Thoracic aorta endothelial cell (primary cell): ENCODE data around the gene CHI3L2. TPM values are rescaled to one million over a fixed set of nuclear protein-coding genes. Genes with fewer than 3 reads are reported as not detected.

Experiments used
- small RNA-seq: library from RNA; depleted of rRNA; stranded (forward); fragments of <200 nt; gene quantifications from one replicate; pipeline ENCODE3, GENCODE V24; 2012
- total RNA-seq: library from RNA; depleted of rRNA; stranded (reverse); fragments of >200 nt; gene quantifications from 2 replicates; pipeline ENCODE4 v1.2.3, GENCODE V29; 2012

CHI3L2 gene
- not detected in 2 replicates for total RNA-seq

DNA sequence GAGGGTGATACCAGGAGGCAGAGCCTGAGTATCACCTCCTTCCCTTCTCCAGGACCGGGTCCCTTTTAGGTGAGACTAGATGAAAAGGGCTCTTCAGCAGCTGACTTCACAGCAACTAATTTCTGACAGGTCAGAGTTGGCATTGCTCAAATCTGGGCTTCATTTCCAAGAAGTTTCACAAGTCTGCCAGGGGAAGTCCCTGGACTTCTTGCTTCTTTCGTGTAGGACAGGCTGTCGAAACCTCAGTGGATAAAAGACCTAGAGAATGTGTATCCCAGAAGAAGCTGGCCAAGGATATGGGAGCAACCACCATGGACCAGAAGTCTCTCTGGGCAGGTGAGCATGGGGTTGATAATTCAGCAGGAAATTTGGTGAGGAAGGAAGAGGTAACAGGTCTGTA lies at the start of gene CHI3L2:
CHI3L2 (plus strand) TSS at position 280 of the 400 bp plus-strand sequence; CDS start at position 297, 17 bp downstream.

DNA sequence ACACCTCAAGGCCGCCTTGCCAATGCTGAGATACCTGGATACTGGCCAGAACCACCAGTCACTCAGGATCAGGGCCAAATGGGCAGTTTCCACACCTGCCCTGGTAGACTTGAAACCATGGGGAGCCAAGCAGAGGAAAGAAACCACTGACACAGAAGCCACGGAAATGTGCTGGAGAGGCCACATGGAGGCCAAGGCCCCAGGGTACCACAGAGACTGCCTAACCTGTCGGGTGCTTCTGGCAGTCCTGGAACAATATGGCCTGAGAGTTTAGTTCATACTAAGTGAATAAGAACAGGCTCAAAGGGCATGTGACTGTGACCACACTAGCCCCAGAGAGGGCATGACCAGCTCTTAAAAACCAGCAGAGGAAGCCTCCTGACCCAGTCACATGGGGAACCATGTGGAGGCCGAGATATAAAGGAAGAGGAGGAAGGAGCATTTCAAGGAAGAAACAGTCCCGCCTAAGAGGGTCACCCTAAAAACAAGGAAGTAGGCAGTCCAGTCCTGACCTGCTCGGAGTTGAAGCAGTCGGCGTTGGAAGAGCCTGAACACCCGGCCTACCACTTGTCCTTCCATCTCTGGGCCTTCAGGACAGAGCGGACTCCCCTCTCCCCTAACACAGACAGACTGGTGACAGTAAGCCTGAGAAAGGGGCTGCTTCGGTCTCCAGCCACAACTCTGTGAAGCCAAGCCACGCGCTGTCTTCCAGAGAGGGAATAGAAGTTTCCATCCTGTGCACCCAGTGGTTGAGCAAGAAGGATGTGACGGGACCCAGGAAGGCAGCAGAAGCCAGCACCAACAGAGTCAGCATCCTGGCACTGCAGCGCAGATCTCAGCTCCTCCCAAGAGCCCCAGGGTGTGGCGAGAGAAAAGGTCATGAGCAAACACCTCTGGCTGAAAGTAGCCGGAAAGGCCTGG lies 27.4 kb upstream of the CHI3L2 start, which contains the start of gene DENND2D:
DENND2D (minus strand) TSS at position 766 of the 921 bp plus-strand sequence; CDS start at position 579, 187 bp downstream.

GRCh38 chr1:111290630-111291029 lies 63.1 kb downstream of the CHI3L2 start, which contains the start of gene CHIA:
CHIA (plus strand) TSS chr1:111290851; CDS start chr1:111310468, 19,617 bp downstream.

Small RNA genes lying within 50 kb of the gene (small RNA-seq; reads per million reads assigned to genes)
- gene AL355816.1: not detected

Other genes starting within 250 kb of the CHI3L2 start
- 43.8 and 52.8 TPM in 2 replicates for gene DRAM2, start 87.6 kb upstream of the CHI3L2 start, total RNA-seq
- gene CEPT1, start 87.5 kb upstream of the CHI3L2 start, total RNA-seq: 51.1 and 56.9 TPM in 2 replicates
- gene DENND2D, start 27.1 kb upstream of the CHI3L2 start, total RNA-seq: 0.36 and 0.53 TPM in 2 replicates
- gene CHIA, start 63.1 kb downstream of the CHI3L2 start, total RNA-seq: not detected in 2 replicates
- gene OVGP1, start 200.0 kb downstream of the CHI3L2 start, total RNA-seq: 0.86 and 1.2 TPM in 2 replicates
- gene WDR77, start 221.5 kb downstream of the CHI3L2 start, total RNA-seq: 58.5 and 61.0 TPM in 2 replicates
- gene ATP5PB, start 221.8 kb downstream of the CHI3L2 start, total RNA-seq: 424 and 484 TPM in 2 replicates
- gene C1orf162, start 246.3 kb downstream of the CHI3L2 start, total RNA-seq: 0.13 and 0.22 TPM in 2 replicates